HEK293 (cell line): ENCODE data around the gene LAYN.

Experiments used
- CTCF ChIA-PET: fragments of 350-600 bp; formaldehyde crosslinking; extraction: SDS; loops from one replicate; lab custom pipeline; 2021; ENCODE audit warnings: antibody characterized with exemption; lab: Yijun Ruan, JAX
- POLR2A ChIA-PET: fragments of 300-600 bp; formaldehyde crosslinking; extraction: SDS; loops from one replicate; lab custom pipeline; 2020; ENCODE audit warnings: antibody characterized with exemption, inconsistent platforms; lab: Yijun Ruan, JAX
- H3K27ac ChIP-seq: fragments of 200-500 bp; sonication (Bioruptor generic); 2 replicates; pipeline ENCODE4 v1.5.1; 2014; ENCODE audit warnings: low read depth, low read length, control low read depth, inconsistent platforms; ENCODE audit errors: extremely low read depth
- H3K36me3 ChIP-seq, 2 experiments: fragments of 200-500 bp in 1 of 2; sonication (Bioruptor generic) in 1 of 2; 1 replicate in 1 of 2; 2 replicates in 1 of 2; pipeline ENCODE4 v1.5.1; 2014 to 2017; ENCODE audit warnings: inconsistent platforms in 2 of 2, low read length in 2 of 2; ENCODE audit not compliant: control insufficient read depth in 2 of 2, insufficient read depth in 1 of 2
- H3K4me1 ChIP-seq: fragments of 200-500 bp; sonication (Bioruptor generic); 2 replicates; pipeline ENCODE4 v1.5.1; 2014; ENCODE audit warnings: mild to moderate bottlenecking, low read length, inconsistent platforms; ENCODE audit not compliant: control insufficient read depth, insufficient read depth
- H3K4me3 ChIP-seq: 2 replicates; pipeline ENCODE4 v1.5.1; 2011; ENCODE audit warnings: low read depth, mild to moderate bottlenecking, control low read depth, low read length, moderate library complexity
- H3K9me3 ChIP-seq: fragments of 200-500 bp; sonication (Bioruptor generic); 2 replicates; pipeline ENCODE4 v1.5.1; 2014; ENCODE audit warnings: low read depth, low read length, inconsistent platforms; ENCODE audit not compliant: control insufficient read depth, insufficient read depth
- GLI2 ChIP-seq: fragments of 450-650 bp; formaldehyde crosslinking; IDR thresholded peaks from 2 replicates; pipeline ENCODE4; 2017; ENCODE audit warnings: missing biosample characterization, missing genetic modification characterization, low read depth, borderline replicate concordance
- IKZF3 ChIP-seq: fragments of 450-650 bp; IDR thresholded peaks from 2 replicates; pipeline ENCODE4 v1.5.0; 2018; ENCODE audit warnings: missing biosample characterization, mild to moderate bottlenecking, missing genetic modification characterization, moderate library complexity
- PRDM2 ChIP-seq: fragments of 450-650 bp; formaldehyde crosslinking; IDR thresholded peaks from 2 replicates; pipeline ENCODE4 v1.5.1; 2016; ENCODE audit warnings: missing biosample characterization, missing genetic modification characterization, borderline replicate concordance
- SALL2 ChIP-seq: fragments of 450-650 bp; formaldehyde crosslinking; IDR thresholded peaks from 2 replicates; pipeline ENCODE4 v1.5.0; 2017; ENCODE audit warnings: missing biosample characterization, mild to moderate bottlenecking, missing genetic modification characterization, borderline replicate concordance
- SCRT2 ChIP-seq: fragments of 450-650 bp; formaldehyde crosslinking; IDR thresholded peaks from 2 replicates; pipeline ENCODE4 v1.5.1; 2016; ENCODE audit warnings: missing biosample characterization, missing genetic modification characterization
- TSHZ1 ChIP-seq: fragments of 450-650 bp; formaldehyde crosslinking; IDR thresholded peaks from 2 replicates; pipeline ENCODE4 v1.5.1; 2016; ENCODE audit warnings: missing biosample characterization, missing genetic modification characterization, borderline replicate concordance
- ZNF146 ChIP-seq: fragments of 450-650 bp; formaldehyde crosslinking; IDR thresholded peaks from 2 replicates; pipeline ENCODE4 v1.5.1; 2016; ENCODE audit warnings: missing biosample characterization, missing genetic modification characterization
- ZNF169 ChIP-seq: fragments of 450-650 bp; formaldehyde crosslinking; IDR thresholded peaks from 2 replicates; pipeline ENCODE4 v1.5.1; 2016; ENCODE audit warnings: missing biosample characterization, missing genetic modification characterization
- ZNF266 ChIP-seq: fragments of 450-650 bp; formaldehyde crosslinking; IDR thresholded peaks from 2 replicates; pipeline ENCODE4 v1.5.1; 2016; ENCODE audit warnings: missing biosample characterization, missing genetic modification characterization, low read depth
- ZNF391 ChIP-seq: fragments of 450-650 bp; formaldehyde crosslinking; IDR thresholded peaks from 2 replicates; pipeline ENCODE4 v1.5.1; 2016; ENCODE audit warnings: low read depth, missing biosample characterization, missing genetic modification characterization, borderline replicate concordance
- ZNF48 ChIP-seq: fragments of 450-650 bp; formaldehyde crosslinking; IDR thresholded peaks from 2 replicates; pipeline ENCODE4 v1.5.1; 2016; ENCODE audit warnings: missing biosample characterization, missing genetic modification characterization
- ZNF544 ChIP-seq: fragments of 450-650 bp; formaldehyde crosslinking; IDR thresholded peaks from 2 replicates; pipeline ENCODE4 v1.5.0; 2017; ENCODE audit warnings: missing biosample characterization, missing genetic modification characterization
- ZNF558 ChIP-seq: fragments of 450-650 bp; formaldehyde crosslinking; IDR thresholded peaks from 2 replicates; pipeline ENCODE4 v1.5.1; 2016; ENCODE audit warnings: missing biosample characterization, missing genetic modification characterization
- ZNF621 ChIP-seq: fragments of 450-650 bp; formaldehyde crosslinking; IDR thresholded peaks from 2 replicates; pipeline ENCODE4 v1.5.1; 2017; ENCODE audit warnings: missing biosample characterization, missing genetic modification characterization
- ZNF624 ChIP-seq: fragments of 450-650 bp; formaldehyde crosslinking; IDR thresholded peaks from 2 replicates; pipeline ENCODE4 v1.5.1; 2017; ENCODE audit warnings: missing biosample characterization, missing genetic modification characterization
- ZNF654 ChIP-seq: fragments of 450-650 bp; formaldehyde crosslinking; IDR thresholded peaks from 2 replicates; pipeline ENCODE4 v1.5.1; 2016; ENCODE audit warnings: low read depth, missing biosample characterization, missing genetic modification characterization
- ZNF664 ChIP-seq: fragments of 450-650 bp; formaldehyde crosslinking; IDR thresholded peaks from 2 replicates; pipeline ENCODE4 v1.5.1; 2016; ENCODE audit warnings: missing biosample characterization, missing genetic modification characterization
- ZNF677 ChIP-seq: fragments of 450-650 bp; IDR thresholded peaks from 2 replicates; pipeline ENCODE4 v1.5.0; 2018; ENCODE audit warnings: missing biosample characterization, mild to moderate bottlenecking, missing genetic modification characterization, moderate library complexity
- ZNF776 ChIP-seq: fragments of 450-650 bp; formaldehyde crosslinking; IDR thresholded peaks from 2 replicates; pipeline ENCODE4 v1.5.0; 2017; ENCODE audit warnings: missing biosample characterization, missing genetic modification characterization, borderline replicate concordance
- ZNF791 ChIP-seq: fragments of 450-650 bp; formaldehyde crosslinking; IDR thresholded peaks from 2 replicates; pipeline ENCODE4 v1.5.1; 2016; ENCODE audit warnings: missing biosample characterization, missing genetic modification characterization
- TF ChIP-seq, protein P1 (sequence below): fragments of 450-650 bp; formaldehyde crosslinking; IDR thresholded peaks from 2 replicates; pipeline ENCODE4 v1.5.1; 2016; ENCODE audit warnings: missing biosample characterization, missing genetic modification characterization
- TF ChIP-seq, protein P2 (sequence below): fragments of 450-650 bp; formaldehyde crosslinking; IDR thresholded peaks from 2 replicates; pipeline ENCODE4; 2016; ENCODE audit warnings: missing biosample characterization, missing genetic modification characterization
- TF ChIP-seq, protein P3 (sequence below): fragments of 450-650 bp; formaldehyde crosslinking; IDR thresholded peaks from 2 replicates; pipeline ENCODE4 v1.5.1; 2017; ENCODE audit warnings: missing biosample characterization, missing genetic modification characterization

Gene LAYN

DNA sequence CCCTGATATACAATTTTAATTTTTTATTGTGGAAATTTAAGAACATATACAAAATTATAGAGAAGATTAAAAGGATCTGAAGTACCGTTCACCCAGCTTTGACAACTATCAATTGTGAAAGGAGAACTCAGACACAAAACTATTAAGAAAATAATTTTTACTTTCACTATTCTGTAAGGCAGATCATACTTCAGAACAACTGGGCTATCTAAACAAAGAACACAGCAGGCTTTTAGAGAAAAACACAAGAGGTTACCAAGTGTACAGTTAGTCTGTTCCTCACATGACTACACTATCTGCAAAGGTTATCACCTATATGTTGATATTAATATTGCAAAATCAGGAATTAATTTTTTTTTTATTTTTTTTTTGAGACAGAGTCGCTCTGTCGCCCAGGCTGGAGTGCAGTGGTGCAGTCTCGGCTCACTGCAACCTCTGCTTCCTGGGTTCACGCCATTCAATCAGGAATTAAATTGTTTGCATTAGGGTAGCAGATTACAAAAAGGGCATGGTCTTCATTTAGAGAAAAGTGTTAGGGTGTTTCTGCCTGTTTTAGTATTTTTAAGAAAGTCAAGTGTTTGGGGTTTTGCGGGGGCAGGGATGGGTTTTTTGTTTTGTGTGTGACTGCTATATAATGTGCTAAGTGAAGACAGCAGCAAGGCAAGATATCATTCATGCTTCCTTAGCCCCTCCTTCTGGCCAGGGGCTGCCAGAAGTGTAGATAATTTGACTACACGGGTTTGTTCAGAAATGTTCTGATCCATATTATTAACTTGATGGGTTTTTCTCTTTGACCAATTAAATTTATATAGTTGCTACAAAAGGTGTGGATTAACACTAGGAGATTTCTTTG lies 34.1 kb downstream of the LAYN start (continued):
- TF ChIP-seq PRDM2 (no peak), ZNF624 (no peak), ZNF776 (tag by site-specific recombination) (no peak), ZNF791 (tag by site-specific recombination) (no peak), ZNF654 (tag by site-specific recombination) (peak; percentile 22; the same call in 1 of the 2 replicates), ZNF664 (tag by site-specific recombination) (peak; percentile 53; the same call in 1 of the 2 replicates), ZNF266 (no peak)
- TF ChIP-seq, protein P1, sequence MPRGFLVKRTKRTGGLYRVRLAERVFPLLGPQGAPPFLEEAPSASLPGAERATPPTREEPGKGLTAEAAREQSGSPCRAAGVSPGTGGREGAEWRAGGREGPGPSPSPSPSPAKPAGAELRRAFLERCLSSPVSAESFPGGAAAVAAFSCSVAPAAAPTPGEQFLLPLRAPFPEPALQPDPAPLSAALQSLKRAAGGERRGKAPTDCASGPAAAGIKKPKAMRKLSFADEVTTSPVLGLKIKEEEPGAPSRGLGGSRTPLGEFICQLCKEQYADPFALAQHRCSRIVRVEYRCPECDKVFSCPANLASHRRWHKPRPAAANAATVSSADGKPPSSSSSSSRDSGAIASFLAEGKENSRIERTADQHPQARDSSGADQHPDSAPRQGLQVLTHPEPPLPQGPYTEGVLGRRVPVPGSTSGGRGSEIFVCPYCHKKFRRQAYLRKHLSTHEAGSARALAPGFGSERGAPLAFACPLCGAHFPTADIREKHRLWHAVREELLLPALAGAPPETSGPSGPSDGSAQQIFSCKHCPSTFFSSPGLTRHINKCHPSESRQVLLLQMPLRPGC (tag by site-specific recombination) = no peak

DNA sequence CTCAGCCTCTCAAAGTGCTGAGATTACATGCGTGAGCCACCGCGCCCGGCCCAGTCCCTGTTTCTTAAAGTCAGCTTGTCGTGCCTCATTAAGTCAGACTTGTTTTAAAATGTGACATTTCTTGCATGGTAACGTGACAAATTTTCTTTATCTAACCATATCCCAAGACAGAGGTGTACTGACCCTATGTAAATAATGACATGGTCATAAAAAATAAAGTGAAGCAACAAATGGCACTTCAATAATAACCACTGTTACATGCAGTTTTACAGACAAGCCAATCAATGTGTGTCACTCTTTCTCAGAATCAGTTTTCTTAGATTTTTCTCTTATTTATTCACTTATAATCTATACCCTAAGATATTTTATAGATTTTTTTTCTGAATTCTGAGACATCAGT lies 35.2 kb downstream of the LAYN start:
- CTCF ChIA-PET = no interaction called here
- no peak overlapping the region for H3K4me3 ChIP-seq
- H3K4me1 ChIP-seq = no peaks in the 10 kb centered on the region
- POLR2A ChIA-PET = no interaction called here
- H3K36me3 ChIP-seq = no peaks in the 10 kb centered on the region
- no peaks in the 10 kb centered on the region for H3K9me3 ChIP-seq
- no peak overlapping the region for H3K27ac ChIP-seq
- TF ChIP-seq ZNF558 (tag by site-specific recombination) (no peak), ZNF677 (tag by site-specific recombination) (no peak), ZNF391 (tag by site-specific recombination) (no peak), SALL2 (no peak), ZNF48 (no peak), ZNF621 (tag by site-specific recombination) (no peak), ZNF146 (tag by site-specific recombination) (no peak), TSHZ1 (tag by site-specific recombination) (no peak), ZNF544 (tag by site-specific recombination) (no peak), IKZF3 (tag by site-specific recombination) (no peak), SCRT2 (tag by site-specific recombination) (peak; percentile 50; the same call in 1 of the 2 replicates), ZNF169 (tag by site-specific recombination) (no peak), GLI2 (no peak)
- TF ChIP-seq, protein P2, sequence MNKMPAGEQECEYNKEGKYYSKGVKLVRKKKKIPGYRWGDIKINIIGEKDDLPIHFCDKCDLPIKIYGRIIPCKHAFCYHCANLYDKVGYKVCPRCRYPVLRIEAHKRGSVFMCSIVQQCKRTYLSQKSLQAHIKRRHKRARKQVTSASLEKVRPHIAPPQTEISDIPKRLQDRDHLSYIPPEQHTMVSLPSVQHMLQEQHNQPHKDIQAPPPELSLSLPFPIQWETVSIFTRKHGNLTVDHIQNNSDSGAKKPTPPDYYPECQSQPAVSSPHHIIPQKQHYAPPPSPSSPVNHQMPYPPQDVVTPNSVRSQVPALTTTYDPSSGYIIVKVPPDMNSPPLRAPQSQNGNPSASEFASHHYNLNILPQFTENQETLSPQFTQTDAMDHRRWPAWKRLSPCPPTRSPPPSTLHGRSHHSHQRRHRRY (tag by site-specific recombination) = no peak
- TF ChIP-seq, protein P3, sequence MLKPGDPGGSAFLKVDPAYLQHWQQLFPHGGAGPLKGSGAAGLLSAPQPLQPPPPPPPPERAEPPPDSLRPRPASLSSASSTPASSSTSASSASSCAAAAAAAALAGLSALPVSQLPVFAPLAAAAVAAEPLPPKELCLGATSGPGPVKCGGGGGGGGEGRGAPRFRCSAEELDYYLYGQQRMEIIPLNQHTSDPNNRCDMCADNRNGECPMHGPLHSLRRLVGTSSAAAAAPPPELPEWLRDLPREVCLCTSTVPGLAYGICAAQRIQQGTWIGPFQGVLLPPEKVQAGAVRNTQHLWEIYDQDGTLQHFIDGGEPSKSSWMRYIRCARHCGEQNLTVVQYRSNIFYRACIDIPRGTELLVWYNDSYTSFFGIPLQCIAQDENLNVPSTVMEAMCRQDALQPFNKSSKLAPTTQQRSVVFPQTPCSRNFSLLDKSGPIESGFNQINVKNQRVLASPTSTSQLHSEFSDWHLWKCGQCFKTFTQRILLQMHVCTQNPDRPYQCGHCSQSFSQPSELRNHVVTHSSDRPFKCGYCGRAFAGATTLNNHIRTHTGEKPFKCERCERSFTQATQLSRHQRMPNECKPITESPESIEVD (tag by site-specific recombination) = peak; percentile 66
